ENCODE data around the gene SSTR4. TPM values are rescaled to one million over a fixed set of nuclear protein-coding genes. Genes with fewer than 3 reads are reported as not detected.

SSTR4 gene
- total RNA-seq, 2 experiments from 2014 or later = not detected

DNA sequence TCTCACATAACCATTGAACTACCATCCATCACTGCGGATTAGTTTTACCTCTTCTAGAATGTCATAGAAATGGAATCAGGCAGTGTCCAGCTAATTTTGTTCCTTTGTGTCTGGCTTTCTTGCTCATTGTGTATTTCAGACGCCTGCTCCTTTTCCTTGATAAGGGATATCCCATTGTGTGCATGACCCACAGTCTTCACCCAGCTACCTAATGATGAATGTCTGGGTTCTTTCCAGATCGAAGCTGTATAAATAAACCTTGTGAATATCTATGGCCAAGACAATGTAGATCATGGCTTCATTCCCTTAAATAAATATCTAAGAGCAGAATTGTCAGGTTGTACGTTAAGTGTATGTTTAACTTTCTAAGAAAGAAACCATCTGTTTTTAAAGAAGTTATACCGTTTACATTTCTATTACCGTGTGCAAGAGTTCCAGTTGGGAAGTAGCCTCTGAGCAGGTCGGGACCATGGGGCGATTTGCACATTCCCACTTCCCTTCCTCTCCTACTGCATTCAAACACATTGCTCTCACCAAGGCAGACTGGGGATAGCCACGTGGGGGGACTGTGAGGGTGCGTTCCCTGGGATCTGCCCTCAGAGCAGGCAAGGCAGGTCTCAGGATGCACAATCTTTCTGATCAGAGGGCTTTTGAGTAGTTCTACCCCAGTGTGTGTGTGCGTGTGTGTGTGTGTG lies 37.9 kb downstream of the SSTR4 start:
- intact Hi-C loops (cut with DNase I, micrococcal nuclease) = no loop called here
- no peaks in the 10 kb centered on the region for H3K36me3 Mint-ChIP-seq (ENCODE audit: low read depth)
- H3K9me3 Mint-ChIP-seq (ENCODE audit: low read depth) = no peaks in the 10 kb centered on the region
- ATAC-seq (no peak), DNase-seq (no peak)
- no peak overlapping the region for H3K27ac Mint-ChIP-seq
- CTCF ChIA-PET = no interaction called here
- no peaks in the 10 kb centered on the region for H3K4me1 Mint-ChIP-seq
- POLR2A ChIA-PET = no interaction called here
- H3K27me3 Mint-ChIP-seq = no peaks in the 10 kb centered on the region
- no peak overlapping the region for H3K4me3 Mint-ChIP-seq

DNA sequence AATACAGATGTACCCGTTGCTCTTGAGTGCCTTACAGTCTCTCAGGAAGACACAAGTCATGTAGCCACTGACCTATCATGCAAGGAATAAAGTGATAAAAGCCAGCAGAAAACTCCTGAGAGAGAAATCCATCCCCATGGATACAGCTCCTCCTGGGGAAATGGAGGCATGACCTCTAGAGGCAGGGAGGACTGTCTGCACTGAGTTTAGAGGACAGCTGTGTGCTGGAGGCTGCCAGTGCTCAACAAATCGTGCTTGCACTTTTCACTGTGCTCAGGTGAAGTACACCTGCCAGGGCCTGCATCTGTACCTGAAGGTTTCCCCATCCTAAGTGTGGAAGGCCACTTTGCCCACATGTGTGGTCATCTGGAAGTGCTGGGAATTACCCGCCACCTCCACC lies 38.9 kb downstream of the SSTR4 start:
- no peak overlapping the region for H3K27ac Mint-ChIP-seq
- H3K36me3 Mint-ChIP-seq (ENCODE audit: low read depth) = no peaks in the 10 kb centered on the region
- no peak for DNase-seq
- no peaks in the 10 kb centered on the region for H3K9me3 Mint-ChIP-seq (ENCODE audit: low read depth)
- no peaks in the 10 kb centered on the region for H3K27me3 Mint-ChIP-seq
- no peaks in the 10 kb centered on the region for H3K4me1 Mint-ChIP-seq
- no peak overlapping the region for H3K4me3 Mint-ChIP-seq
- CTCF ChIA-PET = interaction anchor here (0.6 kb wide), 1 partner anchor 34 kb away, joined by 4 read pairs; no protein-coding TSS in a partner anchor
- POLR2A ChIA-PET = no interaction called here
- intact Hi-C loops (cut with DNase I, micrococcal nuclease) = no loop called here
- ATAC-seq = no peak

DNA sequence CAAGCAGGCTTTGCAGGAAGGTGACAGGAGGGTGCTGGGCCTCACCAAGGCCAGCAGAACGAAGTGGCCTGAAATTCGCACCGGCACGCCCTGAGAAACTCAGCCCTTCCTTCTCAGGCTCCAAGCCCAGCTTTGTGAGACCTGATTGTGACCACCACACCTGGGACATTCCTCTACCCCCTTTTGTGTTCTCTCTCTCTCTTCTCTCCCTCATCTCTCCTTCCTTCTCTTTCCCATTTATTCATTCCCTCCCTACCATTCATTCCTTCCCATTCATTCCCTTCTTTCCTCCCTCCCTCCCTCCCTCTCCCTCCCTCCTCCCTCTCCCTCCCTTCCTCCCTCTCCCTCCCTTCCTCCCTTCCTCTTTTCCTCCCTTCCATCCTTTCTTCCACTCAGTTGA lies 42.2 kb downstream of the SSTR4 start:
- DNase-seq = no peak
- Mint-ChIP-seq H3K4me1 (no peaks in the 10 kb centered on the region), H3K36me3 (ENCODE audit: low read depth) (no peaks in the 10 kb centered on the region), H3K4me3 (no peak overlapping the region), H3K27ac (no peak overlapping the region), H3K27me3 (no peaks in the 10 kb centered on the region), H3K9me3 (ENCODE audit: low read depth) (no peaks in the 10 kb centered on the region)
- ATAC-seq = no peak
- ChIA-PET CTCF (no interaction called here), POLR2A (no interaction called here)
- intact Hi-C loops (cut with DNase I, micrococcal nuclease) = no loop called here

- no peak for ATAC-seq
- POLR2A ChIA-PET = no interaction called here
- no peak for DNase-seq
- Mint-ChIP-seq H3K27me3 (no peaks in the 10 kb centered on the region), H3K27ac (no peak overlapping the region), H3K4me1 (peaks cover 4% of the 10 kb centered on the region), H3K9me3 (ENCODE audit: low read depth) (no peaks in the 10 kb centered on the region), H3K4me3 (no peak overlapping the region), H3K36me3 (ENCODE audit: low read depth) (no peaks in the 10 kb centered on the region)
- intact Hi-C loops (cut with DNase I, micrococcal nuclease) = no loop called here
- CTCF ChIA-PET = no interaction called here
Observed at GRCh38 chr20:23078351-23079015, 43.4 kb downstream of the SSTR4 start.

GRCh38 chr20:23079016-23079351 lies 43.9 kb downstream of the SSTR4 start:
- DNase-seq (no peak), ATAC-seq (no peak)
- H3K4me3 Mint-ChIP-seq = no peak overlapping the region
- H3K27ac Mint-ChIP-seq = no peak overlapping the region
- intact Hi-C loops (cut with DNase I, micrococcal nuclease) = no loop called here
- peaks cover 4% of the 10 kb centered on the region for H3K4me1 Mint-ChIP-seq
- no peaks in the 10 kb centered on the region for H3K27me3 Mint-ChIP-seq
- ChIA-PET POLR2A (no interaction called here), CTCF (no interaction called here)
- H3K36me3 Mint-ChIP-seq (ENCODE audit: low read depth) = no peaks in the 10 kb centered on the region
- H3K9me3 Mint-ChIP-seq (ENCODE audit: low read depth) = no peaks in the 10 kb centered on the region

DNA sequence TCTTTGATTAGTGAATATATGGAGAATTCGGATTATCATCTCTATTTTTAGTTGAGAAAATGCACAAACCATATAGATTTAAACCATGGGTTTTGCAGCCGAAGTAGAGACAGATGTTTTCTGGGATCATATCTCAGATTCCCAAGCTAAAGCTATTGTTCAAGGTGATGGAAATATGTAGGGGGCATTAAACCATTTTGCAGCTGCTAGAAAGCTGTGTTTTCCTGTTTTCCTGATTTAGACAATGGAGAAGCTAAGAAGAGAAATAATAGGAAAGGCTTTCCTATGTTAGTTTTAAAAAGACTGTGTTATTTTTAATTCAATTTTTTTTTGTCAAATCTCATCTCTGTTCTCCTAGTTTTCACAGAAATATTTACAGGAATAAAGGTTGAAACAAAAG lies 44.8 kb downstream of the SSTR4 start:
- DNase-seq (no peak), ATAC-seq (no peak)
- POLR2A ChIA-PET = no interaction called here
- no peaks in the 10 kb centered on the region for H3K9me3 Mint-ChIP-seq (ENCODE audit: low read depth)
- H3K27ac Mint-ChIP-seq = no peak overlapping the region
- no peak overlapping the region for H3K4me3 Mint-ChIP-seq
- CTCF ChIA-PET = no interaction called here
- no peaks in the 10 kb centered on the region for H3K36me3 Mint-ChIP-seq (ENCODE audit: low read depth)
- intact Hi-C loops (cut with DNase I, micrococcal nuclease) = loop anchor here in 1 of 2 experiments (5.0 kb wide), 1 partner anchor 37 kb away; no protein-coding TSS in a partner anchor
- H3K27me3 Mint-ChIP-seq = no peaks in the 10 kb centered on the region
- peaks cover 4% of the 10 kb centered on the region for H3K4me1 Mint-ChIP-seq

GRCh38 chr20:23080521-23080920 lies 45.4 kb downstream of the SSTR4 start:
- DNase-seq = no peak
- Mint-ChIP-seq H3K4me3 (no peak overlapping the region), H3K27me3 (no peaks in the 10 kb centered on the region), H3K4me1 (peaks cover 4% of the 10 kb centered on the region), H3K27ac (no peak overlapping the region), H3K9me3 (ENCODE audit: low read depth) (no peaks in the 10 kb centered on the region), H3K36me3 (ENCODE audit: low read depth) (no peaks in the 10 kb centered on the region)
- intact Hi-C loops (cut with DNase I, micrococcal nuclease) = loop anchor here in 1 of 2 experiments (5.0 kb wide), 1 partner anchor 37 kb away; no protein-coding TSS in a partner anchor
- no peak for ATAC-seq
- POLR2A ChIA-PET = no interaction called here
- CTCF ChIA-PET = no interaction called here

DNA sequence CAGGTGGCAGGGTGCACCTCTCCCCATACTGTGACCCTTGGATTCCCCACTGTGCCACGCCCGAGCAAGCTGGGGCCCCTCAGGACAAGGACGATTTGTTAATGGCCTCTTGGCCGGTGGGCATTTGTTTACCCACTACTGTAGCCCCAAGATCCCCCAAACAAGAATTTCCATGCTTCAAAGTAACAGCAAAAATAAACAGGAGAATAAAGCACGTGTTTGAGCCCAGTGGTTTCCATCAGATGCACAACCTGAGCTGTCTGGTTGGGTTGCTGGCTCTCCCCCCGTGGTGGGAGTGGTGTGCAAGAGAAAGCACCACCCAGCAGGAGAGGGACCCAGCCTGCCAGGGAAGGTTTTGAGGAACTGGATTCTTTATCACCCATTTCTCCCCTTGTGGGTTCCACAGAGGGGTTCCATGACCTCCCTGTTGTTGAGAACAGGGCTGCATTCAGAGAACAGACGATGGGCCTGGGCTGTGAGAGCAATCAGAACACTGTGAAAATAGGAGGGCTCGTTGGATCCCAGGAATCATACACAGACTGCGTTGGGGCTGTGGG lies 46.2 kb downstream of the SSTR4 start:
- intact Hi-C loops (cut with DNase I, micrococcal nuclease) = loop anchor here in 1 of 2 experiments (5.0 kb wide), 1 partner anchor 36 kb away; no protein-coding TSS in a partner anchor
- no peak for DNase-seq
- H3K27ac Mint-ChIP-seq = no peak overlapping the region
- no peak for ATAC-seq
- H3K9me3 Mint-ChIP-seq (ENCODE audit: low read depth) = no peaks in the 10 kb centered on the region
- H3K4me3 Mint-ChIP-seq = no peak overlapping the region
- CTCF ChIA-PET = no interaction called here
- H3K4me1 Mint-ChIP-seq = peaks cover 6% of the 10 kb centered on the region
- H3K36me3 Mint-ChIP-seq (ENCODE audit: low read depth) = no peaks in the 10 kb centered on the region
- POLR2A ChIA-PET = no interaction called here
- H3K27me3 Mint-ChIP-seq = no peaks in the 10 kb centered on the region

DNA sequence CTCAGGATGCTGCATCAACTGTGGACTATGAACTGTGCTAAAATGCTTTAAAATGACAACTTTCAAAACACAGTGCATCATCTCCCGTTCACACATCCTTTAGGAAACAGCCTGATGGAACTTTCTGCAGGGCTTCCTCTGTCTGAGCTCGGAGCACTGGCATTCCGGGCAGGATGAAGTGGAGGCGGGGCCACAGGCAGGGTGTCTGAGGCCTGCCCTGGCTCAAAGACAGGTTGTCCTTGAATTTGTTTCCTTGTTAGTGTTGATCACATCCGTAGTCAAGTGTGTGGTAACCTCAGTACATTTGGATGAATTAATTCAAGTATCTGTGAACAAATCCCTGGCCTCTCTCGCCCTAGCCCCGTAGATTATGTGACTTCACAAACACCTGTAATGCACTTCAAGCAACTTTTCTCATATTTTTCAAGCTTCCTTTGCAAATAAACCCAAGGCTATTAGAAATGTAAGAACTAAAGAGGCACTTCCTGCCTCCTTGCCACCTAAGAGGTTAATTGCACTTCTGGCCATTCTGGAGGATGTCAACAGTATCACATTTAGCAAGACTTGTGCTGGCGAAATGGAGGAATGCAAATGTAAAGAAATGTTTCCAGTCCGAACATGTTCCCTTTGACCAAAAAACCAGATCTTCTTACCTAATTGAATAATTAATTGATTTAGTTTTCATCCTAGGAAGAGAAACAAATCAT lies 47.9 kb downstream of the SSTR4 start:
- Mint-ChIP-seq H3K9me3 (ENCODE audit: low read depth) (no peaks in the 10 kb centered on the region), H3K4me3 (no peak overlapping the region), H3K27ac (no peak overlapping the region), H3K4me1 (peaks cover 13% of the 10 kb centered on the region), H3K36me3 (ENCODE audit: low read depth) (no peaks in the 10 kb centered on the region), H3K27me3 (no peaks in the 10 kb centered on the region)
- no peak for ATAC-seq
- intact Hi-C loops (cut with DNase I, micrococcal nuclease) = loop anchor here in 1 of 2 experiments (5.0 kb wide), 1 partner anchor 34 kb away; no protein-coding TSS in a partner anchor
- ChIA-PET CTCF (interaction anchor here (2.0 kb wide), 1 partner anchor 11 kb away, joined by 5 read pairs; no protein-coding TSS in a partner anchor), POLR2A (no interaction called here)
- DNase-seq = no peak

- Mint-ChIP-seq H3K27ac (no peak overlapping the region), H3K4me3 (no peak overlapping the region), H3K36me3 (ENCODE audit: low read depth) (no peaks in the 10 kb centered on the region), H3K4me1 (peaks cover 13% of the 10 kb centered on the region), H3K9me3 (ENCODE audit: low read depth) (no peaks in the 10 kb centered on the region), H3K27me3 (no peaks in the 10 kb centered on the region)
- intact Hi-C loops (cut with DNase I, micrococcal nuclease) = loop anchor here in 1 of 2 experiments (5.0 kb wide), 1 partner anchor 34 kb away; no protein-coding TSS in a partner anchor
- DNase-seq (no peak), ATAC-seq (no peak)
- ChIA-PET POLR2A (no interaction called here), CTCF (interaction anchor here (2.0 kb wide), 1 partner anchor 10 kb away, joined by 5 read pairs; no protein-coding TSS in a partner anchor)
Observed at GRCh38 chr20:23083553-23084220, 48.6 kb downstream of the SSTR4 start.

DNA sequence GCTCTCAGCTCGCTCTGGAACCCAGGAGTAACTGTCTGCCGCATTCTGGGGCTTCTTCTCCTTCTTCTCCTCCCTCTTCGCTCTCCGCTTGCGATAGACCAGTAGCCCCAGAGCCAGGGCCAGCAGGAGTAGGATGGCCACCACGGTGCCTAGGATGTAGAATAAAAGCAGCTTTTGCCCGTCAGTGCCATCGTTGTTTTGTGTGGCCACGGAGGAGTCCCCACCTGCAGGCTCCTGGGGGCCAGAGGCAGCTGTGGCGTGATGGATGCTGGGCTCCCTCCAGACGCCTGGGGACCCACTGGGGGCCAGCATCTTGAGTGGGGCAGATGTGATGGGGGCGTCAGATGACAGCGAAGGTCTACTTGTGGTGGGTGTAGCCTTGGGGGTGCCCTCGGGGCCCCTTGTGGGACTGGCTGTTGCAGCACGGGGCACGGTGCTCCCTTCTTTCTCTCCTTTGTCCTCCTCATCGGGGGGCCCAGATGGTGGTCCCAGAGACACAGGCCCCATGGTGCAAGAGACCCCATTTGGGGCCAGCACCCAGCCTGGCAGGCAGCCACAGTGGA lies 49.3 kb downstream of the SSTR4 start:
- Mint-ChIP-seq H3K9me3 (ENCODE audit: low read depth) (no peaks in the 10 kb centered on the region), H3K4me1 (peaks cover 13% of the 10 kb centered on the region), H3K4me3 (no peak overlapping the region), H3K36me3 (ENCODE audit: low read depth) (no peaks in the 10 kb centered on the region), H3K27me3 (no peaks in the 10 kb centered on the region), H3K27ac (no peak overlapping the region)
- DNase-seq (no peak), ATAC-seq (no peak)
- ChIA-PET POLR2A (no interaction called here), CTCF (interaction anchor here (2.0 kb wide), 1 partner anchor 9 kb away, joined by 5 read pairs; no protein-coding TSS in a partner anchor)
- intact Hi-C loops (cut with DNase I, micrococcal nuclease) = loop anchor here in 1 of 2 experiments (5.0 kb wide), 1 partner anchor 33 kb away; no protein-coding TSS in a partner anchor

Data from activated CD4-positive, alpha-beta T cell treated with anti-CD3 and anti-CD28 coated beads for 36 hours (primary cell).